ENCODE measurements around the gene KCMF1. TPM values are rescaled to one million over a fixed set of nuclear protein-coding genes. Genes with fewer than 3 reads are reported as not detected.

Gene KCMF1
- total RNA-seq, 1 donor from 2014 or later = 64.2 TPM

DNA sequence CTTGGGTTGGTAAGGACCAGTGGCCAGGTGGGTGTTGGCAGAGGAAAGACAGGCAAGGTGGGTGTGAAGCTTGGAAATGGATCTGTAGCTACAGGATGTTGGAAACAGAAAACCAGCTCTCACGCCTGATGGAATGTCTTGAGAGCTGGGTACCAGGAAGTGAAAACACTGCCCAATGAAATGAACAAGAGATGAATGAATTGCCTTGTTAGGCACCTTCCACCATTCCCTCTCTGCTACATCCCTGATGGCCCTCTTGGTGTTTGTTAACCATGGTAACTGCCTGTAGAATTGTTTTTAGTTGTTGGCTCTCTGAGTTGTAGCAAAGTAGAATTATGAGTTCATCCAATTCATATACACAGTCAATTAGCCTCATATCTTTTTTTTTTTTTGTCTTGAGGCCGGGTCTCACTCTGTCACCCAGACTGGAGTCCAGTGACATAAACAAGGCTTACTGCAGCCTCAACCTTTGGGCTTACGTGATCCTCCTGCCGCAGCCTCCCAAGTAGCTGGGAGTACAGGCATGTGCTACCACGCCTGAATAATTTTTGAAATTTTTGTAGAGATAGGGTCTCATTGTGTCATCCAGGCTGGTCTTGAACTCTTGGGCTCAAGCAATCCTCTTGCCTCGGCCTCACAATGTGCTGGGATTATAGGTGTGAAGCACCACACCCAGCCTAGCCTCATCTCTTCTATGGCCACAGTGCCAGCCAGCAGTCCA lies 9.5 kb downstream of the KCMF1 start:
- H3K4me3 ChIP-seq = no peak overlapping the region
- no peaks in the 10 kb centered on the region for H3K27me3 ChIP-seq (ENCODE audit: low read depth)
- H3K36me3 ChIP-seq = no peaks in the 10 kb centered on the region
- DNase-seq = no peak
- H3K4me1 ChIP-seq = peaks cover 41% of the 10 kb centered on the region
- TF ChIP-seq, protein P1, sequence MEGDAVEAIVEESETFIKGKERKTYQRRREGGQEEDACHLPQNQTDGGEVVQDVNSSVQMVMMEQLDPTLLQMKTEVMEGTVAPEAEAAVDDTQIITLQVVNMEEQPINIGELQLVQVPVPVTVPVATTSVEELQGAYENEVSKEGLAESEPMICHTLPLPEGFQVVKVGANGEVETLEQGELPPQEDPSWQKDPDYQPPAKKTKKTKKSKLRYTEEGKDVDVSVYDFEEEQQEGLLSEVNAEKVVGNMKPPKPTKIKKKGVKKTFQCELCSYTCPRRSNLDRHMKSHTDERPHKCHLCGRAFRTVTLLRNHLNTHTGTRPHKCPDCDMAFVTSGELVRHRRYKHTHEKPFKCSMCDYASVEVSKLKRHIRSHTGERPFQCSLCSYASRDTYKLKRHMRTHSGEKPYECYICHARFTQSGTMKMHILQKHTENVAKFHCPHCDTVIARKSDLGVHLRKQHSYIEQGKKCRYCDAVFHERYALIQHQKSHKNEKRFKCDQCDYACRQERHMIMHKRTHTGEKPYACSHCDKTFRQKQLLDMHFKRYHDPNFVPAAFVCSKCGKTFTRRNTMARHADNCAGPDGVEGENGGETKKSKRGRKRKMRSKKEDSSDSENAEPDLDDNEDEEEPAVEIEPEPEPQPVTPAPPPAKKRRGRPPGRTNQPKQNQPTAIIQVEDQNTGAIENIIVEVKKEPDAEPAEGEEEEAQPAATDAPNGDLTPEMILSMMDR (IDR thresholded peaks at IDR 0.05) = no peak
- no peak overlapping the region for H3K27ac ChIP-seq
- peak in 1 of 2 donors; percentile 52 for ATAC-seq
- intact Hi-C loops (cut with DNase I) = no loop called here
- no peaks in the 10 kb centered on the region for H3K9me3 ChIP-seq

DNA sequence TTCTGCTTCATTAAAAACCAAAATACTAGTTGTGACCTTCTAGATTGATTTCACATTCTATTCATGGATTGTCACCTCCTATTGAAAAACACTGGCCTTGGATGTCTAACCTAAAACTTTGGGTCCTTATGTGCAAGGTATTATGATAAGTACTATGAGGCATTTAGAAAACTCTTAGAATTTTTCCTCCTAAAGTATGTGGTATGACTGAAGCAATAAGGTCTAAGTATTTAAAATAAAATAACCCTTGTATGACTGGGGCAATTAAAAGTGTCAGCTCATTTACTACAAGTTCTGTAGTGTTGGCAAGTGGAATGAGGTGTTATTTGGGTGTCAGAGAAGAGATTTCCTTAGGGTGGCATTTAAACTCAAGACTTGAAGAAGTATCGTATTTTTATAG lies 15.1 kb downstream of the KCMF1 start:
- no peak overlapping the region for H3K4me3 ChIP-seq
- no peak for ATAC-seq
- peaks cover 57% of the 10 kb centered on the region for H3K4me1 ChIP-seq
- no peak overlapping the region for H3K27ac ChIP-seq
- intact Hi-C loops (cut with DNase I) = no loop called here
- TF ChIP-seq, protein P1 (IDR thresholded peaks at IDR 0.05) = no peak
- no peak for DNase-seq
- H3K9me3 ChIP-seq = no peaks in the 10 kb centered on the region
- H3K36me3 ChIP-seq = no peaks in the 10 kb centered on the region
- H3K27me3 ChIP-seq (ENCODE audit: low read depth) = no peaks in the 10 kb centered on the region

DNA sequence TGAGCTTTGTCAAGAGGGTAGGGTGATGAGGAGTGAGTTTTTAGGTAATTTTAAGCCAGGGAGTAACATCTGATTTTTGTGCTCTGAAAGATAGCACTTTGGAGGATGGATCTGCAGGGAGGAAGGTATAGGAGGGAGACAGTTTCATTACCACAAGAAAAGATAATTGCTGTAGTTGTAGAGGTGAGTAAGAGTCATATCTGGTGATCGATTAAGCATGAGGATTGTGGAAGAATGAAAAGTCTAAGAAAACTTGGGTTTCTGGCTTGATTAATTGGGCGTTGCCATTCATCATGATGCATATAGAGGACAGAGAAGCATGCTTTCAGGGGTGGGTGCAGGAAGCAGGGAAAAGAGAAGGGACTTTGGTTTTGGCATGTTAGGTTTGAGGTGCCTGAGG lies 18.5 kb downstream of the KCMF1 start:
- no peak overlapping the region for H3K4me3 ChIP-seq
- no peaks in the 10 kb centered on the region for H3K27me3 ChIP-seq (ENCODE audit: low read depth)
- no peak overlapping the region for H3K27ac ChIP-seq
- TF ChIP-seq, protein P1 (IDR thresholded peaks at IDR 0.05) = no peak
- no peak for DNase-seq
- H3K36me3 ChIP-seq = no peaks in the 10 kb centered on the region
- no peak for ATAC-seq
- peaks cover 59% of the 10 kb centered on the region for H3K4me1 ChIP-seq
- intact Hi-C loops (cut with DNase I) = no loop called here
- H3K9me3 ChIP-seq = no peaks in the 10 kb centered on the region

DNA sequence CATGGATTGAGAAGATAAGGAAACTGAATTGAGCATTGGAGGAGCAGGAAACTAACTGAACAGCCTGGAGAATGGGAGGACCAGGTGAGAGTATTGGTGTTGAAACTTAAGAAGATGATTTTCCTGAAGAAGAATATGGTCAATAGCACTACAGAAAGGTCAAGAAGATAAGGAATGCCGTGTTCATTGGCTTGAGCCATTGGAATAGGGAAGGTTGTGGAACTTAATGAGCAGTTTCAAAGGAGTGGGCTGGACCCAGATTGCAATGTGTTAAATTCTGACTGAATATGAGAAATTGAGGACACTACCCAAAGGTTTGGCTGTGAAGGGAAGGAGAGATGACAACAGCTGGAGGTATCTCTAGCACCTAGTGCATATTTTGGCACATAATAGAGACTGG lies 19.0 kb downstream of the KCMF1 start:
- H3K27ac ChIP-seq = no peak overlapping the region
- intact Hi-C loops (cut with DNase I) = no loop called here
- H3K4me1 ChIP-seq = peaks cover 54% of the 10 kb centered on the region
- ATAC-seq = no peak
- H3K27me3 ChIP-seq (ENCODE audit: low read depth) = no peaks in the 10 kb centered on the region
- no peak for DNase-seq
- H3K9me3 ChIP-seq = no peaks in the 10 kb centered on the region
- no peak overlapping the region for H3K4me3 ChIP-seq
- no peaks in the 10 kb centered on the region for H3K36me3 ChIP-seq
- TF ChIP-seq, protein P1 (IDR thresholded peaks at IDR 0.05) = no peak

DNA sequence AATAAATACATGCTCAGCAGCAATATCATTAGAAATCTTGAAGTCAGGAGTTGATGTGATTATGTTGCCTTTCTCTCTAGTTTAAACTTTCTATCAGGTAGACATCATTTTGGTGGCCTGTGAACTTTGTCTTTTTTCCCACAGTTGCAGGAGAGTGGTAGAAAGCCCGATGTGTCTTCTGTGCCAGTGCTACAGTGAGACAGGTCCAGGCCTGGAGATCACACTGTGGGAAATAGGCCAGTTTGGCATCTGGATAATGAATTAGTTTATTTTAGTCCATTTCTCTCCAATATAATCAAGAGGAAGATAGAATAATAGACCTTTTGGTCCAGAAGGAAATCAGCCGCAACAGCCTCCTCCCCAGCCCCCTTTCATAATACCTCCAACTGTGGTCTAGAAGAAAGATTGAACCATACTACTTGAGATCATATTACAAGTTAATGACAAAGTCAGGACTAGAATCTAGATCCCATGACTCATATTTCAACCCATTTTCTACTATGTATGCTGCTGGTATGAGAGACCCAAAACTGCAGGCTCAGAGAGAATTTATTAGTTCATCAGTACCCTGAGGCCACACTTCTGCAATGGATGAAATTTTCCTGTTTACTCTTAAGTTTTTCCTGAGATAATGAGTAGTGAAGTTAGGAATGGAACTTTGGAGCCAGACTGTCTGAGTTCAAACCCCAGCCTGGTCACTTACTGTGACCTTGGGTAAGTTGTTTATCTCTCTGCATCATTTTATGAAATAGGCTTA lies 20.6 kb downstream of the KCMF1 start:
- peaks cover 53% of the 10 kb centered on the region for H3K4me1 ChIP-seq
- peak in 1 of 2 donors; percentile 19 for ATAC-seq
- no peak for DNase-seq
- H3K27ac ChIP-seq = no peak overlapping the region
- TF ChIP-seq, protein P1 (IDR thresholded peaks at IDR 0.05) = no peak
- H3K4me3 ChIP-seq = no peak overlapping the region
- H3K9me3 ChIP-seq = no peaks in the 10 kb centered on the region
- no peaks in the 10 kb centered on the region for H3K27me3 ChIP-seq (ENCODE audit: low read depth)
- intact Hi-C loops (cut with DNase I) = no loop called here
- H3K36me3 ChIP-seq = no peaks in the 10 kb centered on the region
